ENCODE results near the gene CCSER1. TPM values are rescaled to one million over a fixed set of nuclear protein-coding genes. Genes with fewer than 3 reads are reported as not detected.

The CCSER1 gene
- total RNA-seq, 4 donors from 2014 or later = 4.0 to 6.0 (median 4.8) TPM

DNA sequence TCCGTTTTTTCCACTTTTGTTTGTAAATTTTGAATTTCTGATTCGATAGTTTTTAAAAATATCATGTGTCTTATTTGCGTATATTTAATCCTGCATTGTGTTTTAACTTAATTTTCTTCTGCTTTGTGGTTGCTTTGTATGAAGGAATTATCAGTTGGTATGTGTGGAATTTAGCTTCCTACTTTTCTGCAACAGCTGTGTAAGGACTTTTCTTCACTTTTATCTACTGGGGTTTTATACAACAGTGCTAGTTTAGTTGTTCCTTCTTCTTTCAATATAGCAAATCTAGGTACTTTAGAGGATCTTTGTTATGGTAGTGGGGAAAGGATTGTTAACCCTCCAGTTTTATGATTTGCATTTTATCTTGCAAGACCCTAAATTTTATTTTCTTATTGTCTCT, 410.3 kb downstream of the CCSER1 start:
- Histone ChIP-seq H3K4me3 (no peak overlapping the region), H3K27ac (no peak overlapping the region), H3K4me1 (no peaks in the 10 kb centered on the region), H3K27me3 (no peaks in the 10 kb centered on the region), H3K9me3 (no peaks in the 10 kb centered on the region), H3K36me3 (no peaks in the 10 kb centered on the region)
- no peak for DNase-seq (ENCODE audit: low spot score in 2 of 2)
- TF ChIP-seq EP300 (IDR thresholded peaks at IDR 0.05) (no peak), POLR2A (IDR thresholded peaks at IDR 0.05) (no peak)
- TF ChIP-seq, protein P1, sequence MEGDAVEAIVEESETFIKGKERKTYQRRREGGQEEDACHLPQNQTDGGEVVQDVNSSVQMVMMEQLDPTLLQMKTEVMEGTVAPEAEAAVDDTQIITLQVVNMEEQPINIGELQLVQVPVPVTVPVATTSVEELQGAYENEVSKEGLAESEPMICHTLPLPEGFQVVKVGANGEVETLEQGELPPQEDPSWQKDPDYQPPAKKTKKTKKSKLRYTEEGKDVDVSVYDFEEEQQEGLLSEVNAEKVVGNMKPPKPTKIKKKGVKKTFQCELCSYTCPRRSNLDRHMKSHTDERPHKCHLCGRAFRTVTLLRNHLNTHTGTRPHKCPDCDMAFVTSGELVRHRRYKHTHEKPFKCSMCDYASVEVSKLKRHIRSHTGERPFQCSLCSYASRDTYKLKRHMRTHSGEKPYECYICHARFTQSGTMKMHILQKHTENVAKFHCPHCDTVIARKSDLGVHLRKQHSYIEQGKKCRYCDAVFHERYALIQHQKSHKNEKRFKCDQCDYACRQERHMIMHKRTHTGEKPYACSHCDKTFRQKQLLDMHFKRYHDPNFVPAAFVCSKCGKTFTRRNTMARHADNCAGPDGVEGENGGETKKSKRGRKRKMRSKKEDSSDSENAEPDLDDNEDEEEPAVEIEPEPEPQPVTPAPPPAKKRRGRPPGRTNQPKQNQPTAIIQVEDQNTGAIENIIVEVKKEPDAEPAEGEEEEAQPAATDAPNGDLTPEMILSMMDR (IDR thresholded peaks at IDR 0.05) = no peak
- WGBS, 2 donors = 80 to 87% methylated on average over 3 of the region's 3 CpGs

DNA sequence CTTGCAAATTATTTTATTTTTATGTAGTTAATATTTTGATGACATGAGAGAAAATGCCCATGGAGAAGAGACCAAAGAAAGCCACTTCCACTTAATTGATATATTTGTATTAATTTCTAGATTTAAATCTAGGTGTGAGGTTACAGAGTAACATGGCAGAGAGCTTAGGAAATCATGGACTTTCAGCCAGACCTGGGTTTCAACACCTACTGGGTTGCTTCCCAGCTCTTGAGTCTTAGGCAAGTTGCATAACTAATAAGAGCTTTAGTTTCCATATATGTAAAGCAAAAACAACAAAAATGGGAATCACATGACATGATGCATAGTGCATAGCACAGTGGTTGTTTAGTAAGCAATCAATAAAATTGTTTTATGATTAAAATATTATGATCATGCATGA, 413.3 kb downstream of the CCSER1 start:
- no peaks in the 10 kb centered on the region for H3K4me1 ChIP-seq
- DNase-seq (ENCODE audit: low spot score in 2 of 2) = no peak
- H3K27me3 ChIP-seq = no peaks in the 10 kb centered on the region
- H3K36me3 ChIP-seq = no peaks in the 10 kb centered on the region
- H3K4me3 ChIP-seq = no peak overlapping the region
- TF ChIP-seq EP300 (IDR thresholded peaks at IDR 0.05) (no peak), POLR2A (IDR thresholded peaks at IDR 0.05) (no peak)
- H3K9me3 ChIP-seq = no peaks in the 10 kb centered on the region
- no peak overlapping the region for H3K27ac ChIP-seq

DNA sequence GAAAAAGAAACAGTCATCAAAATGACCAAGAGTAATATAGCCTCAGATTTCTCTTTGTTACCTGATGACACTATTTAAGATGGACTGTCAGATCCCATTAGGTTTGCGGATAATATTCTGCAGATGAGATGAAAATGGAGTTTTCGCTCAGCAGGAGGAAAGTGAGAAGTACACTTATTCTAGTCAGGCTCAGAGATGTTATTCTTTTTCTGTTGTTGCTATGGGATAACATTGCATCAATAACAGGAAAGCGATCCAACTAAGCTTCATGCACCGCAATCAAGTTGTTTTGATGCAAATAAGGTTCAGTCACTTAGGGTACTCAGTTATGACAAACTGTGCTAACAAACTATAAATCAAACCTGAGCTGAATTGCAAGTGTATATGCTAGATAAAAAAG, 415.0 kb downstream of the CCSER1 start:
- H3K4me1 ChIP-seq = peaks cover 0 to 5% (median 0%) of the 10 kb centered on the region in 4 donors
- no peaks in the 10 kb centered on the region for H3K9me3 ChIP-seq
- H3K4me3 ChIP-seq = no peak overlapping the region
- TF ChIP-seq POLR2A (IDR thresholded peaks at IDR 0.05) = no peak
- TF ChIP-seq, protein P1 (IDR thresholded peaks at IDR 0.05) = no peak
- no peak for TF ChIP-seq EP300 (IDR thresholded peaks at IDR 0.05)
- no peaks in the 10 kb centered on the region for H3K27me3 ChIP-seq
- 86 to 87% methylated on average over 4 of the region's 4 CpGs for WGBS, 2 donors
- no peak for DNase-seq (ENCODE audit: low spot score in 2 of 2)
- H3K36me3 ChIP-seq = no peaks in the 10 kb centered on the region
- H3K27ac ChIP-seq = no peak overlapping the region

DNA sequence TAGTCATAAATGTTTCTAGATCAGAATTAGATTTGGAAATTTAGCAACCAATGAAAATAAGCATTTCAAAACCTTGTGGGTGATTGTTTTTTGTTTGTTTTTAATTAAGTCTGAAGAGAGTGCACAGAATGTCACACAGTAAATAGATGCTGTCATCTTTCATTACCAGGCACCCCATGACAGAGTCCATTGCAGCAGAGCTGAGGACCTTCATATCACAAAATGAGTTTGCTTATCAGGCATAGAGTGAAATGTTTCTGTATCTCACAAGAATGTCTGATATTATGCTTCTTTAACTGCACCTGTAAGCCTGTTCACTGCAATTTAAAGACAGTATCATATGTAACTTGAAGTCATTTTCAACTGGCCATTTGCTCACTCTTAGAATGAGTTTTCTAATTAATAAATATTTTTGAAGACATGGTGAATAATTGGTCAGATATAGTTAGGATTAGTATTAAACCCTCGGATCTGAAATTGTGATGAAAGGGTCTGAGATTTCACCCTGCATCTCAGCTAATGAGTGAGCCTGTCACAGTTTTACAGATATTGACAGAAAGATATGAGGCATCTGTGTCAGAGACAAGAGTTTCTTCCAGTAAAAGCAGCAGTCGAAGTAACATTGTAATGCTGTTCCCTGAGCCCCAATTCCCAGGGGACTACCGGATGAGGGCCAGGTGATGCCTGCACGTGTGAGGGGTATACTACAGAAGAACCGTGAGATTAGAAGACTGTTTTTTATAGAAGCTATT, 416.4 kb downstream of the CCSER1 start:
- no peaks in the 10 kb centered on the region for H3K27me3 ChIP-seq
- 82 to 84% methylated on average over 5 of the region's 5 CpGs for WGBS, 2 donors
- no peaks in the 10 kb centered on the region for H3K36me3 ChIP-seq
- TF ChIP-seq POLR2A (IDR thresholded peaks at IDR 0.05) = no peak
- no peak for TF ChIP-seq EP300 (IDR thresholded peaks at IDR 0.05)
- TF ChIP-seq, protein P1 (IDR thresholded peaks at IDR 0.05) = no peak
- peaks cover 0 to 5% (median 0%) of the 10 kb centered on the region in 4 donors for H3K4me1 ChIP-seq
- H3K4me3 ChIP-seq = no peak overlapping the region
- H3K9me3 ChIP-seq = no peaks in the 10 kb centered on the region
- H3K27ac ChIP-seq = no peak overlapping the region
- DNase-seq (ENCODE audit: low spot score in 2 of 2) = no peak

DNA sequence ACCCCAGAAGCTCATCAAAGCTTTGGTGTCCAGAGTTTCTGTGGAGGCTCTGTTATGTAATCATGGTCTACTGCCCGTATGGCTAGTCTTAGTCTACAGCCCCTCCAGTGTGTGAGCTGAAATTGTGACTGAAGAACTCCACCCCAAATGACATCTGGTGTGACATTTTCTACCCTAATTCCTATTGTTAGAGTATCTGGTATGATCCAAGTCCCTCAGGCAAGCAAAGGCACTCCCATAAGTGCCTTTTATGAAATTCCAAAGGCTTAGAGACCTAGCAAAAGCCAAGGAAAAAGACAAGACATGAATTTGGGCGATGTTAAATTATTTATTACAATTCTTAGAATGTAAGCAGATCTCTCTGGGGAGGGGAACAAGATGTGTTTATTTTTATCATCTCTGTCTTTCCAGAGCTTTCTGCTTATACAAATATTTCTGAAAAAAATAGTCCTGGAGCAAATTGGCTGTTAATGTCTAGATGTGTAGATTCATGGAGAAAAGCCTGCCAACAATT, 417.4 kb downstream of the CCSER1 start:
- TF ChIP-seq POLR2A (IDR thresholded peaks at IDR 0.05) = no peak
- TF ChIP-seq, protein P1 (IDR thresholded peaks at IDR 0.05) = no peak
- no peak for TF ChIP-seq EP300 (IDR thresholded peaks at IDR 0.05)
- no peaks in the 10 kb centered on the region for H3K36me3 ChIP-seq
- no peak overlapping the region for H3K4me3 ChIP-seq
- H3K27me3 ChIP-seq = no peaks in the 10 kb centered on the region
- 59 to 61% methylated on average over 2 of the region's 2 CpGs for WGBS, 2 donors
- no peak overlapping the region for H3K27ac ChIP-seq
- no peaks in the 10 kb centered on the region for H3K9me3 ChIP-seq
- no peak for DNase-seq (ENCODE audit: low spot score in 2 of 2)
- peaks cover 0 to 5% (median 0%) of the 10 kb centered on the region in 4 donors for H3K4me1 ChIP-seq
